HepG2 (cell line): ENCODE data around the gene ENAH. TPM values are rescaled to one million over a fixed set of nuclear protein-coding genes. Genes with fewer than 3 reads are reported as not detected.

ENCODE experiments used
- ATAC-seq: fragments of 200-7000 bp; cut with Tn5 transposase; 3 replicates; pipeline ENCODE4 v1.9.1; 2020; ENCODE audit warnings: mild to moderate bottlenecking, moderate library complexity
- BruUV-seq: library from RNA; stranded (reverse); fragments of 400-500 nt; replicated peaks from 2 replicates; lab custom pipeline; 2021; lab: Mats Ljungman, UMichigan
- CTCF ChIA-PET: fragments of 300-600 bp; formaldehyde crosslinking; extraction: SDS; loops from one replicate; lab custom pipeline; 2021; ENCODE audit warnings: low total read pairs, inconsistent platforms, low intra/inter-chr PET ratio; lab: Yijun Ruan, JAX
- POLR2A ChIA-PET: fragments of 350-600 bp; sonication (Branson Sonifier 250); formaldehyde crosslinking; loops from one replicate; lab custom pipeline; 2020; ENCODE audit warnings: antibody characterized with exemption, inconsistent platforms; lab: Yijun Ruan, JAX
- DNase-seq: peaks from one replicate; pipeline ENCODE4 v3.0.0-alpha.2; 2015; ENCODE audit warnings: low spot score
- FAIRE-seq: peaks from 3 replicates; lab custom pipeline; 2011; peaks lifted over from hg19 to GRCh38; lab: Jason Lieb, UNC
- H2AFZ ChIP-seq: one replicate; pipeline ENCODE4 v1.6.1; 2011; ENCODE audit warnings: low read length, inconsistent platforms
- H3K27ac ChIP-seq: fragments of 300-600 bp; 3 replicates; pipeline ENCODE4 v1.8.0; 2011; ENCODE audit warnings: mixed run types, mild to moderate bottlenecking, mixed read lengths, low read length, inconsistent platforms; ENCODE audit not compliant: insufficient read depth; ENCODE audit errors: extremely low read length
- H3K27me3 ChIP-seq, 2 experiments: fragments of 200-600 bp in 1 of 2; 2 replicates in 1 of 2; 3 replicates in 1 of 2; pipeline versions ENCODE4 v1.6.0 to v1.8.0; 2011; ENCODE audit warnings: low read length in 2 of 2, mild to moderate bottlenecking in 2 of 2, moderate library complexity in 2 of 2, inconsistent platforms in 1 of 2; ENCODE audit not compliant: insufficient read depth in 2 of 2, control insufficient read depth in 1 of 2
- H3K36me3 ChIP-seq, 2 experiments: fragments of 200-600 bp in 1 of 2; replicated peaks in 1 of 2; 2 replicates in 1 of 2; 3 replicates in 1 of 2; pipeline versions ENCODE4 v1.5.1 to v1.8.0; 2011; ENCODE audit warnings: low read length in 2 of 2, inconsistent platforms in 1 of 2; ENCODE audit not compliant: insufficient read depth in 2 of 2, control insufficient read depth in 1 of 2
- H3K4me1 ChIP-seq: 2 replicates; pipeline ENCODE4 v1.5.1; 2012; ENCODE audit warnings: low read length, inconsistent platforms; ENCODE audit not compliant: insufficient read depth
- H3K4me2 ChIP-seq: 2 replicates; pipeline ENCODE4 v1.6.0; 2011; ENCODE audit warnings: low read depth, low read length, inconsistent platforms
- H3K4me3 ChIP-seq, 3 experiments: fragments of 200-600 bp in 1 of 3; sonication (generic), shearing (Covaris generic) in 1 of 3; replicated peaks in 1 of 3; 2 replicates each; pipeline ENCODE4 v1.5.1; 2011 to 2016; ENCODE audit warnings: low read length in 3 of 3, inconsistent platforms in 2 of 3, low read depth in 2 of 3, mild to moderate bottlenecking in 2 of 3, control low read depth in 1 of 3, mixed read lengths in 1 of 3; ENCODE audit not compliant: insufficient read depth in 1 of 3
- H3K79me2 ChIP-seq: one replicate; pipeline ENCODE4 v1.6.1; 2011; ENCODE audit warnings: low read length, inconsistent platforms; ENCODE audit not compliant: insufficient read depth
- H3K9ac ChIP-seq: 2 replicates; pipeline ENCODE4 v1.6.0; 2011; ENCODE audit warnings: mild to moderate bottlenecking, low read depth, low read length, inconsistent platforms; ENCODE audit not compliant: insufficient read depth
- H3K9me3 ChIP-seq: 2 replicates; pipeline ENCODE4 v1.5.1; 2012; ENCODE audit warnings: mild to moderate bottlenecking, low read length
- H4K20me1 ChIP-seq: 2 replicates; pipeline ENCODE4 v1.6.0; 2011; ENCODE audit warnings: inconsistent platforms, mild to moderate bottlenecking, low read length, moderate library complexity; ENCODE audit not compliant: insufficient read depth
- CERS6 ChIP-seq: sonication (generic); formaldehyde crosslinking; IDR thresholded peaks from 2 replicates; pipeline ENCODE4 v1.5.0; 2020; ENCODE audit warnings: missing genetic modification reagents
- KMT2B ChIP-seq: IDR thresholded peaks from 2 replicates; pipeline ENCODE4 v1.6.1; 2016; ENCODE audit warnings: missing genetic modification reagents, missing compliant biosample characterization
- NCOA1 ChIP-seq: sonication (generic); formaldehyde crosslinking; IDR thresholded peaks from 2 replicates; pipeline ENCODE4 v1.9.0; 2021; ENCODE audit warnings: missing genetic modification reagents
- U2AF1 ChIP-seq: fragments of 200-400 bp; formaldehyde crosslinking; optimal IDR thresholded peaks from 2 replicates; pipeline ENCODE3; 2017; ENCODE audit warnings: mild to moderate bottlenecking, low read depth, low read length
- WGBS: methylation state at CpG from one replicate; pipeline ENCODE4 v1.1.6; 2017; ENCODE audit warnings: low lambda C conversion rate; 5-methylcytosine and 5-hydroxymethylcytosine counted together
- in situ Hi-C: cut with HindIII; loops from 2 replicates; pipeline ENCODE4 v1.10.0; 2017; ENCODE audit warnings: low pct_unique_long_range_greater_than_20kb; ENCODE audit not compliant: extremely low pct_ligation_motif_present
- intact Hi-C: fragments of 100-400 bp; cut with micrococcal nuclease; formaldehyde crosslinking; loops from one replicate; pipeline ENCODE4 v1.10.0; 2022; ENCODE audit not compliant: unreplicated experiment
- polyA plus RNA-seq, 8 experiments: library from polyadenylated mRNA; depleted of rRNA in 3 of 8; stranded (reverse) in 7 of 8; unstranded in 1 of 8; fragments of >200 nt; fragmentation: Illumina TruSeq in 4 of 8; extraction: Trizol in 4 of 8; gene quantifications; 2 replicates each; pipeline versions ENCODE4 v1.2.1 to v1.2.3, GENCODE V29; 2011 to 2016; ENCODE audit warnings: low read depth in 4 of 8, missing spikeins in 1 of 8, mixed read lengths in 1 of 8; ENCODE audit not compliant: insufficient read depth in 1 of 8
- total RNA-seq, 5 experiments: library from RNA; depleted of rRNA; stranded (reverse); fragments of >200 nt; fragmentation: Illumina TruSeq; extraction: Trizol; gene quantifications; 2 replicates each; pipeline ENCODE4 v1.2.3, GENCODE V29; 2016; ENCODE audit warnings: low read depth in 1 of 5

The ENAH gene
- total and polyA plus RNA-seq, 2 of the 13 experiments (the other 11 are each of a cell fraction or from before 2014, with no cell fraction given) = 22.1 to 58.3 TPM

GRCh38 chr1:225479996-225480720, 172.8 kb downstream of the ENAH start (continued):
- no peak for TF ChIP-seq CERS6 (CRISPR knock-in tag)
- no peak for TF ChIP-seq U2AF1

- in situ Hi-C loops = loop anchor here (5.0 kb wide), 4 partner anchors 293 to 498 kb away; no protein-coding TSS in a partner anchor
- no peak for DNase-seq
Measured at GRCh38 chr1:225479341-225479740, 173.6 kb downstream of the ENAH start.

More at GRCh38 chr1:225479341-225479740, 173.6 kb downstream of the ENAH start:
- intact Hi-C loops = no loop called here
- H3K9ac ChIP-seq = no peak overlapping the region
- ChIA-PET CTCF (no interaction called here), POLR2A (interaction anchor here (0.8 kb wide), 1 partner anchor 231 kb away, joined by 3 read pairs; no protein-coding TSS in a partner anchor)
- H3K4me2 ChIP-seq = no peak overlapping the region
- H3K79me2 ChIP-seq = no peaks in the 10 kb centered on the region
- no TSS peak for BruUV-seq
- no peaks in the 10 kb centered on the region for H4K20me1 ChIP-seq
- H3K4me1 ChIP-seq = peaks cover 38% of the 10 kb centered on the region
- no peak overlapping the region for H2AFZ ChIP-seq
- no peak for FAIRE-seq
- H3K4me3 ChIP-seq = no peak overlapping the region
- no peak for ATAC-seq
- 85% methylated on average over 9 of the region's 9 CpGs for WGBS
- TF ChIP-seq KMT2B (CRISPR knock-in tag) (no peak), NCOA1 (CRISPR knock-in tag) (no peak)
- no peaks in the 10 kb centered on the region for H3K9me3 ChIP-seq
- no peak overlapping the region for H3K27ac ChIP-seq
- H3K27me3 ChIP-seq = peaks cover 3 to 9% of the 10 kb centered on the region in 2 experiments; a peak in 2 of 5 replicates
- H3K36me3 ChIP-seq = no peaks in the 10 kb centered on the region
